Measurements from ENCODE around the gene ZNF143. TPM values are rescaled to one million over a fixed set of nuclear protein-coding genes. Genes with fewer than 3 reads are reported as not detected.

ZNF143 gene
- total and polyA plus RNA-seq, 2 of the 4 experiments (the other 2 are of a cell fraction), result 23.8 to 49.6 TPM

GRCh38 chr11:9533058-9533457, 72.2 kb downstream of the ZNF143 start:
- H2AK9ac ChIP-seq (replicated peaks; ENCODE audit: low read depth, low read length, poor library complexity), result no peak overlapping the region
- no peak overlapping the region for H3K4me3 ChIP-seq (ENCODE audit: insufficient read depth, low read depth, low read length)
- H2AFZ ChIP-seq (replicated peaks; ENCODE audit: low read length, poor library complexity), result no peak overlapping the region
- no peaks in the 10 kb centered on the region for H3K27me3 ChIP-seq (ENCODE audit: control insufficient read depth, insufficient read depth, low read length)
- ChIA-PET CTCF (interaction anchor here (0.5 kb wide), 1 partner anchor 162 kb away, joined by 4 read pairs; no protein-coding TSS in a partner anchor), POLR2A (ENCODE audit: unreplicated experiment) (no interaction called here)
- H3K27ac ChIP-seq (ENCODE audit: insufficient read depth, low read length), result no peak overlapping the region
- ATAC-seq (ENCODE audit: low read depth) (no peak), DNase-seq (no peak)
- no peak overlapping the region for H4K91ac ChIP-seq (ENCODE audit: insufficient read depth, low read depth, low read length)
- no peaks in the 10 kb centered on the region for H3K36me3 ChIP-seq (ENCODE audit: control insufficient read depth, insufficient read depth, low read length)
- H3K14ac ChIP-seq (replicated peaks; ENCODE audit: low read depth, low read length), result no peak overlapping the region
- H2AK5ac ChIP-seq (ENCODE audit: low read depth, low read length), result no peak overlapping the region
- H4K20me1 ChIP-seq (ENCODE audit: insufficient read depth, low read length), result no peaks in the 10 kb centered on the region
- no peaks in the 10 kb centered on the region for H3K9me3 ChIP-seq (ENCODE audit: control insufficient read depth, insufficient read depth, low read length)
- no TSS peak for BruUV-seq (replicated peaks)
- no peak overlapping the region for H4K5ac ChIP-seq (ENCODE audit: low read depth, low read length)
- H3K4me2 ChIP-seq (ENCODE audit: low read depth, low read length), result peak overlapping the region; percentile 20; the same call in 1 of the 2 replicates
- no peak overlapping the region for H2BK15ac ChIP-seq (ENCODE audit: low read depth, low read length)
- no peak for TF ChIP-seq SMC3 (IDR thresholded peaks at IDR 0.05; ENCODE audit: low read depth, low read length)
- no peak for TF ChIP-seq FOS (IDR thresholded peaks at IDR 0.05; ENCODE audit: low read depth, low read length)
- TF ChIP-seq NFE2L2 (IDR thresholded peaks at IDR 0.05; ENCODE audit: low read depth, low read length), result no peak
- no peak for TF ChIP-seq MAZ (IDR thresholded peaks at IDR 0.05; ENCODE audit: borderline replicate concordance, low read depth, low read length)
- TF ChIP-seq, protein P1, sequence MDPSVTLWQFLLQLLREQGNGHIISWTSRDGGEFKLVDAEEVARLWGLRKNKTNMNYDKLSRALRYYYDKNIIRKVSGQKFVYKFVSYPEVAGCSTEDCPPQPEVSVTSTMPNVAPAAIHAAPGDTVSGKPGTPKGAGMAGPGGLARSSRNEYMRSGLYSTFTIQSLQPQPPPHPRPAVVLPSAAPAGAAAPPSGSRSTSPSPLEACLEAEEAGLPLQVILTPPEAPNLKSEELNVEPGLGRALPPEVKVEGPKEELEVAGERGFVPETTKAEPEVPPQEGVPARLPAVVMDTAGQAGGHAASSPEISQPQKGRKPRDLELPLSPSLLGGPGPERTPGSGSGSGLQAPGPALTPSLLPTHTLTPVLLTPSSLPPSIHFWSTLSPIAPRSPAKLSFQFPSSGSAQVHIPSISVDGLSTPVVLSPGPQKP (IDR thresholded peaks at IDR 0.05; ENCODE audit: borderline replicate concordance, low read depth, low read length), result no peak
- no peak for TF ChIP-seq RFX5 (IDR thresholded peaks at IDR 0.05; ENCODE audit: low read depth, low read length)
- no peak for TF ChIP-seq CEBPB (IDR thresholded peaks at IDR 0.05; ENCODE audit: low read depth, low read length)
- no peak for TF ChIP-seq POLR2A (IDR thresholded peaks at IDR 0.05; ENCODE audit: low read depth, low read length)
- no peak for TF ChIP-seq RCOR1 (IDR thresholded peaks at IDR 0.05; ENCODE audit: insufficient replicate concordance, low read length)
- no peak for TF ChIP-seq MXI1 (IDR thresholded peaks at IDR 0.05; ENCODE audit: borderline replicate concordance, low read depth, low read length)
- no peak overlapping the region for H3K9ac ChIP-seq (ENCODE audit: low read depth, low read length)
- in situ Hi-C loops (cut with MboI; ENCODE audit: low sequenced_read_pairs), result no loop called here
- WGBS, 2 experiments (ENCODE audit: extremely low coverage in 2 of 2, insufficient read length in 1 of 2), result no CpG with 5 or more reads among the region's 9 CpGs
- no peak overlapping the region for H2BK120ac ChIP-seq (ENCODE audit: low read depth, low read length)
- H2BK5ac ChIP-seq (ENCODE audit: low read depth, low read length, poor library complexity, severe bottlenecking), result no peak overlapping the region
- no peak overlapping the region for H3K18ac ChIP-seq (ENCODE audit: low read depth, low read length)
- no peak overlapping the region for H3K4ac ChIP-seq (ENCODE audit: low read depth, low read length)
- intact Hi-C loops (cut with micrococcal nuclease), result no loop called here
- no peaks in the 10 kb centered on the region for H3K79me1 ChIP-seq (ENCODE audit: low read depth in 1 of 2, low read length in 2 of 2)
- peaks cover 6% of the 10 kb centered on the region for H3K4me1 ChIP-seq (ENCODE audit: control insufficient read depth, insufficient read depth, low read length)
- no peak overlapping the region for H3K56ac ChIP-seq (ENCODE audit: extremely low read depth, insufficient read depth, low read length)
- no peak overlapping the region for H2BK20ac ChIP-seq (ENCODE audit: low read depth, low read length)
- peak overlapping the region in 1 of 2 experiments; percentile 2; a peak in 1 of 4 replicates for H4K8ac ChIP-seq (ENCODE audit: low read depth in 2 of 2, low read length in 2 of 2)
- dilution Hi-C loops (cut with HindIII; ENCODE audit: low sequenced_read_pairs, unreplicated experiment), result no loop called here
- H3K9me1 ChIP-seq (ENCODE audit: insufficient read depth, low read length), result peaks cover 4% of the 10 kb centered on the region
- H3K23ac ChIP-seq (ENCODE audit: low read depth, low read length), result no peak overlapping the region
